Measurements from ENCODE around the gene SCFD2. TPM values are rescaled to one million over a fixed set of nuclear protein-coding genes. Genes with fewer than 3 reads are reported as not detected.

SCFD2 gene
- total and polyA plus RNA-seq, 7 donors, result 3.7 to 16.6 (median 10.7) TPM

GRCh38 chr4:52959541-52959940 lies 406.3 kb downstream of the SCFD2 start:
- intact Hi-C loops (cut with DNase I), result no loop called here
- DNase-seq, result no peak
- H3K27me3 ChIP-seq, result no peaks in the 10 kb centered on the region
- H3K27ac ChIP-seq, result peak overlapping the region in 1 of 4 donors; percentile 74
- H3K4me3 ChIP-seq, result no peak overlapping the region
- H3K4me1 ChIP-seq, result peaks cover 0 to 57% (median 34%) of the 10 kb centered on the region in 4 donors
- WGBS, 2 donors, result 84 to 92% methylated on average over 3 of the region's 3 CpGs
- TF ChIP-seq POLR2AphosphoS5 (IDR thresholded peaks at IDR 0.05) (no peak), EP300 (IDR thresholded peaks at IDR 0.05) (no peak), POLR2A (IDR thresholded peaks at IDR 0.05) (no peak), CTCF (IDR thresholded peaks at IDR 0.05) (no peak)
- H3K36me3 ChIP-seq, result no peaks in the 10 kb centered on the region
- no peaks in the 10 kb centered on the region for H3K9me3 ChIP-seq

GRCh38 chr4:52957835-52958631 lies 407.8 kb downstream of the SCFD2 start:
- TF ChIP-seq POLR2A (IDR thresholded peaks at IDR 0.05) (no peak), POLR2AphosphoS5 (IDR thresholded peaks at IDR 0.05) (peak in 3 of 4 donors; percentile 22 to 46 (median 28)), CTCF (IDR thresholded peaks at IDR 0.05) (no peak), EP300 (IDR thresholded peaks at IDR 0.05) (peak in 1 of 4 donors; percentile 56)
- 54 to 59% methylated on average over 12 of the region's 12 CpGs for WGBS, 2 donors
- Histone ChIP-seq H3K9me3 (no peaks in the 10 kb centered on the region), H3K4me1 (peaks cover 0 to 46% (median 24%) of the 10 kb centered on the region in 4 donors), H3K27ac (peak overlapping the region in 3 of 4 donors; percentile 44 to 74 (median 56)), H3K4me3 (no peak overlapping the region), H3K27me3 (no peaks in the 10 kb centered on the region), H3K36me3 (no peaks in the 10 kb centered on the region)
- no peak for DNase-seq
- intact Hi-C loops (cut with DNase I), result no loop called here

- Histone ChIP-seq H3K9me3 (no peaks in the 10 kb centered on the region), H3K27me3 (no peaks in the 10 kb centered on the region), H3K27ac (peak overlapping the region in 3 of 4 donors; percentile 44 to 74 (median 56)), H3K36me3 (no peaks in the 10 kb centered on the region), H3K4me1 (peaks cover 0 to 38% (median 24%) of the 10 kb centered on the region in 4 donors), H3K4me3 (no peak overlapping the region)
- intact Hi-C loops (cut with DNase I), result no loop called here
- TF ChIP-seq POLR2AphosphoS5 (IDR thresholded peaks at IDR 0.05), result peak in 3 of 4 donors; percentile 45 to 74 (median 55)
- peak in 1 of 4 donors; percentile 3 for TF ChIP-seq EP300 (IDR thresholded peaks at IDR 0.05)
- no peak for TF ChIP-seq POLR2A (IDR thresholded peaks at IDR 0.05)
- TF ChIP-seq CTCF (IDR thresholded peaks at IDR 0.05), result no peak
- WGBS, 2 donors, result 16 to 49% methylated on average over 9 of the region's 9 CpGs
- no peak for DNase-seq
These were observed 408.6 kb downstream of the SCFD2 start for GRCh38 chr4:52957220-52957686.

- H3K9me3 ChIP-seq, result no peaks in the 10 kb centered on the region
- H3K27ac ChIP-seq, result peak overlapping the region in 1 of 4 donors; percentile 74
- intact Hi-C loops (cut with DNase I), result no loop called here
- 55 to 71% methylated on average over 2 of the region's 2 CpGs for WGBS, 2 donors
- no peak overlapping the region for H3K4me3 ChIP-seq
- peaks cover 0 to 34% (median 24%) of the 10 kb centered on the region in 4 donors for H3K4me1 ChIP-seq
- no peak for DNase-seq
- no peak for TF ChIP-seq CTCF (IDR thresholded peaks at IDR 0.05)
- TF ChIP-seq POLR2AphosphoS5 (IDR thresholded peaks at IDR 0.05), result no peak
- TF ChIP-seq EP300 (IDR thresholded peaks at IDR 0.05), result no peak
- H3K27me3 ChIP-seq, result no peaks in the 10 kb centered on the region
- H3K36me3 ChIP-seq, result no peaks in the 10 kb centered on the region
These were observed 409.2 kb downstream of the SCFD2 start for GRCh38 chr4:52956691-52957090.

Data from sigmoid colon (tissue), 7 donors.